Hepatocyte (in vitro differentiated cells): ENCODE results near the gene SERPINE2. TPM values are rescaled to one million over a fixed set of nuclear protein-coding genes. Genes with fewer than 3 reads are reported as not detected.

Experiments used
- DNase-seq: peaks from one replicate; pipeline ENCODE4 v3.0.0-alpha.2; 2016; ENCODE audit warnings: low spot score
- H2AFZ ChIP-seq: fragments of 200-600 bp; sonication (generic); 2 replicates; pipeline ENCODE4 v1.6.0; 2016; ENCODE audit warnings: antibody characterized with exemption, mild to moderate bottlenecking
- H3K27ac ChIP-seq: fragments of 200-600 bp; sonication (generic); 2 replicates; pipeline ENCODE4 v1.5.1; 2016; ENCODE audit warnings: mild to moderate bottlenecking
- H3K27me3 ChIP-seq: fragments of 200-600 bp; sonication (generic); 2 replicates; pipeline ENCODE4 v1.6.1; 2016
- H3K36me3 ChIP-seq: fragments of 200-600 bp; sonication (generic); replicated peaks from 2 replicates; pipeline ENCODE4 v1.5.1; 2016; ENCODE audit warnings: low read depth; ENCODE audit not compliant: insufficient read depth
- H3K4me1 ChIP-seq: fragments of 200-600 bp; sonication (generic); 2 replicates; pipeline ENCODE4 v1.5.1; 2016; ENCODE audit warnings: mild to moderate bottlenecking, moderate library complexity; ENCODE audit not compliant: insufficient read depth
- H3K4me2 ChIP-seq: fragments of 200-600 bp; sonication (generic); 2 replicates; pipeline ENCODE4 v1.6.0; 2016
- H3K4me3 ChIP-seq: fragments of 200-600 bp; sonication (generic); 2 replicates; pipeline ENCODE4 v1.5.1; 2016; ENCODE audit warnings: mild to moderate bottlenecking
- H3K79me2 ChIP-seq: fragments of 200-600 bp; sonication (generic); 2 replicates; pipeline ENCODE4 v1.6.0; 2017; ENCODE audit warnings: mild to moderate bottlenecking
- H3K9me2 ChIP-seq: fragments of 200-600 bp; sonication (generic); replicated peaks from 2 replicates; pipeline ENCODE4 v1.6.0; 2017; ENCODE audit warnings: mild to moderate bottlenecking; ENCODE audit not compliant: insufficient read depth
- H3K9me3 ChIP-seq: fragments of 200-600 bp; sonication (generic); 2 replicates; pipeline ENCODE4 v1.5.1; 2016; ENCODE audit warnings: low read depth, mild to moderate bottlenecking
- H4K20me1 ChIP-seq: fragments of 200-600 bp; sonication (generic); 2 replicates; pipeline ENCODE4 v1.6.0; 2016; ENCODE audit warnings: mild to moderate bottlenecking; ENCODE audit not compliant: insufficient read depth, poor library complexity, severe bottlenecking
- CTCF ChIP-seq: fragments of 200-600 bp; sonication (generic); IDR thresholded peaks from 2 replicates; pipeline ENCODE4 v1.5.1; 2016; ENCODE audit warnings: antibody characterized with exemption, mild to moderate bottlenecking; ENCODE audit not compliant: poor library complexity
- EZH2 ChIP-seq: fragments of 200-600 bp; sonication (generic); IDR thresholded peaks from 2 replicates; pipeline ENCODE4 v1.6.1; 2016; ENCODE audit warnings: antibody characterized with exemption, mild to moderate bottlenecking, borderline replicate concordance
- EZH2phosphoT487 ChIP-seq: fragments of 200-600 bp; sonication (generic); IDR thresholded peaks from one replicate; pipeline ENCODE4 v1.6.1; 2018; ENCODE audit warnings: antibody characterized with exemption, mild to moderate bottlenecking, low read depth, moderate library complexity; ENCODE audit not compliant: unreplicated experiment, severe bottlenecking
- WGBS: methylation state at CpG from one replicate; pipeline ENCODE4 v1.1.6; 2016; ENCODE audit warnings: low lambda C conversion rate; ENCODE audit errors: missing lambda C conversion rate; 5-methylcytosine and 5-hydroxymethylcytosine counted together
- polyA plus RNA-seq: library from polyadenylated mRNA; unstranded; fragments of >200 nt; fragmentation: Nextera tagmentation; extraction: Ambion mirVana; gene quantifications from 2 replicates; pipeline ENCODE4 v1.2.1, GENCODE V29; 2016
- total RNA-seq: library from RNA; depleted of rRNA; stranded (reverse); fragments of >200 nt; gene quantifications from 2 replicates; pipeline ENCODE4 v1.2.3, GENCODE V29; 2014

Gene SERPINE2
- total and polyA plus RNA-seq, 2 experiments from 2014 or later: 186 to 427 TPM

DNA sequence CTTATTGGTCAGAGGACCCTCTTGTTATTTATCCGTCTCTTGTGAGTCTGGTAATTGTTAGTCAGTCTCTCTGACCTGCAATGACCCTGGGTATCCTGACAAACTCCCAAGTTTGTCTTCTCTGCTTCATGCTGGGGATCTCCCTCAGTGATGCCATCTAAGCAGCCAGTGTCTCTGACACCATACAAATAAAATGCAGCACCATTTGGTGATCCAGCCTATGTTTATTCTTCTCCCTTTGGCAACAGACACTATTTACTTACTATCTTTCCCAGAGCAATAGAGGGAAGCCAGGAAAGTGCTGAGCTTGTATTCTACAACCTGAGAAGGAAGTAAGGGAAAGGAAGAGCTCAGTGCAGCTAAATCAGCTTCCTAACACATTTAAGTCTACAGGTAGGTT is 15.9 kb downstream of the SERPINE2 start:
- no peak for TF ChIP-seq EZH2phosphoT487
- no peak for TF ChIP-seq EZH2
- TF ChIP-seq CTCF: no peak
- H3K36me3 ChIP-seq: no peaks in the 10 kb centered on the region
- no peaks in the 10 kb centered on the region for H4K20me1 ChIP-seq
- H3K79me2 ChIP-seq: peaks cover 38% of the 10 kb centered on the region
- H3K27me3 ChIP-seq: no peaks in the 10 kb centered on the region
- no peaks in the 10 kb centered on the region for H3K9me2 ChIP-seq
- H2AFZ ChIP-seq: no peak overlapping the region
- no peak overlapping the region for H3K4me2 ChIP-seq
- H3K9me3 ChIP-seq: no peaks in the 10 kb centered on the region
- no peaks in the 10 kb centered on the region for H3K4me1 ChIP-seq
- DNase-seq: peak; percentile 19
- H3K27ac ChIP-seq: no peak overlapping the region
- WGBS: 81% methylated on average over 1 of the region's 1 CpG
- H3K4me3 ChIP-seq: no peak overlapping the region

DNA sequence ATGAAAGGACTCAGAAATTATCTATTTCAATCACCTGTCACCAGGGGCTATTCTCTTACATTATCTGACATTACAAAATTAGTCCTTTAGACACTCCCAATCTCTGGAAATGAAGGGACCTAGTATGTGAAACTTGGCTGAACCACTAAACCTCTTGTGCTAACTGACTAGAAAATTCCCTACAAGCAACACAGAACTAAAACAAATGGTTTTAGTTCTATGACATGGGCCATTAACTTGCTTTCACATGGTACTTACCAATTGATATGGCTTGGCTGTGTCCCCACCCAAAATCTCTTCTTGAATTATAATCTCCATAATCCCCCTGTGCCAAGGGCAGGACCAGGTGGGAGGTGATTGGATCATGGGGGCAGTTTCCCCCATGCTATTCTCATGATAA is 16.6 kb downstream of the SERPINE2 start:
- H3K4me1 ChIP-seq: no peaks in the 10 kb centered on the region
- no peak overlapping the region for H2AFZ ChIP-seq
- no peak for TF ChIP-seq EZH2
- no peak for TF ChIP-seq CTCF
- TF ChIP-seq EZH2phosphoT487: no peak
- peaks cover 36% of the 10 kb centered on the region for H3K79me2 ChIP-seq
- no peaks in the 10 kb centered on the region for H3K27me3 ChIP-seq
- H3K9me2 ChIP-seq: no peaks in the 10 kb centered on the region
- H3K4me3 ChIP-seq: no peak overlapping the region
- no peak for DNase-seq
- no peaks in the 10 kb centered on the region for H3K36me3 ChIP-seq
- no peak overlapping the region for H3K4me2 ChIP-seq
- H3K9me3 ChIP-seq: no peaks in the 10 kb centered on the region
- H3K27ac ChIP-seq: no peak overlapping the region
- no peaks in the 10 kb centered on the region for H4K20me1 ChIP-seq

GRCh38 chr2:224020523-224020922 is 18.6 kb downstream of the SERPINE2 start:
- peaks cover 24% of the 10 kb centered on the region for H3K79me2 ChIP-seq

More at GRCh38 chr2:224020523-224020922, 18.6 kb downstream of the SERPINE2 start:
- Histone ChIP-seq H3K36me3 (no peaks in the 10 kb centered on the region), H3K9me3 (no peaks in the 10 kb centered on the region), H2AFZ (no peak overlapping the region), H3K4me2 (no peak overlapping the region), H3K27ac (no peak overlapping the region), H3K9me2 (no peaks in the 10 kb centered on the region), H4K20me1 (no peaks in the 10 kb centered on the region), H3K27me3 (no peaks in the 10 kb centered on the region), H3K4me1 (no peaks in the 10 kb centered on the region), H3K4me3 (no peak overlapping the region)
- no peak for DNase-seq
- WGBS: 93% methylated on average over 3 of the region's 3 CpGs
- TF ChIP-seq EZH2phosphoT487 (no peak), CTCF (no peak)
